ENCODE data around the gene OR52R1. TPM values are rescaled to one million over a fixed set of nuclear protein-coding genes. Genes with fewer than 3 reads are reported as not detected.

Gene OR52R1
- total RNA-seq, 1 donor from 2014 or later, result not detected

DNA sequence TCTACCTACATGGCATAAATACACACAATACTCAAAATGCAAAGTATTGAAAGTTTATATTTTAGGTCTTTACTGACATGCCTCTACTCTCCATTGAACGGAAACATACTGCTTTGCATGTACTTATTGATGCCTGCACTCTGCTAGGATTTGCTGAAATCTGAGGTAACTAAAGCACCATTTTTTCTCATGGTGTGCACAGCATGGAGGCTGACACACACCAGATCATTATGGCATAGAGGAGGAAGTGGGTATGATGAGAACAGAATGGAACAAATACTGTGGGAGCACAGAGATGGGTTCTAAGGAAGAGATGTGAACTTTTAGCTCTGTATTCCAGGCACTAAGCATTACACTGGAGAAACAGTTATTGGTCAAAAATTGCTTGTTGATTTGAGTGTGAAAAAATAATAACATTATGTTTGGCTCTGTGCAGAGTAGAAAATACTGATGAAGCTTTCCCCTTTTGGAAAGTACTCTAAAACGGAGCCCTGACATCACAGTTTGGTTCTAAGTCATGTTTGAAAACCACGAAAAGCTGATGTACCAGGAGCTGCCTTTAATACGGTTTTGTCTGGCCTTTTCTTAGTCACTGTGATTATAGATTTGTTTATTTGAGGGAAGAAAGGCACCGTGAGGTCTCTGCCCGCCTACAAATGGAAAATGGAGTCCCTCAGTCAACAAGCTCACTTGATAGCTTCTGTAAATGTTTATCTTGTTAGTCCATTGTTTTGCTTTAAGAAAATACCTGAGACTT is 5.6 kb downstream of the OR52R1 start:
- no peaks in the 10 kb centered on the region for H3K36me3 ChIP-seq (ENCODE audit: control insufficient read depth, insufficient read depth, low read length)
- no peak overlapping the region for H3K4me3 ChIP-seq (ENCODE audit: low read depth, low read length)
- DNase-seq (ENCODE audit: low read depth), result no peak
- H3K27me3 ChIP-seq (ENCODE audit: control insufficient read depth, insufficient read depth, low read length), result no peaks in the 10 kb centered on the region
- TF ChIP-seq, protein P1, sequence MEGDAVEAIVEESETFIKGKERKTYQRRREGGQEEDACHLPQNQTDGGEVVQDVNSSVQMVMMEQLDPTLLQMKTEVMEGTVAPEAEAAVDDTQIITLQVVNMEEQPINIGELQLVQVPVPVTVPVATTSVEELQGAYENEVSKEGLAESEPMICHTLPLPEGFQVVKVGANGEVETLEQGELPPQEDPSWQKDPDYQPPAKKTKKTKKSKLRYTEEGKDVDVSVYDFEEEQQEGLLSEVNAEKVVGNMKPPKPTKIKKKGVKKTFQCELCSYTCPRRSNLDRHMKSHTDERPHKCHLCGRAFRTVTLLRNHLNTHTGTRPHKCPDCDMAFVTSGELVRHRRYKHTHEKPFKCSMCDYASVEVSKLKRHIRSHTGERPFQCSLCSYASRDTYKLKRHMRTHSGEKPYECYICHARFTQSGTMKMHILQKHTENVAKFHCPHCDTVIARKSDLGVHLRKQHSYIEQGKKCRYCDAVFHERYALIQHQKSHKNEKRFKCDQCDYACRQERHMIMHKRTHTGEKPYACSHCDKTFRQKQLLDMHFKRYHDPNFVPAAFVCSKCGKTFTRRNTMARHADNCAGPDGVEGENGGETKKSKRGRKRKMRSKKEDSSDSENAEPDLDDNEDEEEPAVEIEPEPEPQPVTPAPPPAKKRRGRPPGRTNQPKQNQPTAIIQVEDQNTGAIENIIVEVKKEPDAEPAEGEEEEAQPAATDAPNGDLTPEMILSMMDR (IDR thresholded peaks at IDR 0.05; ENCODE audit: insufficient read depth, low read length, poor library complexity, severe bottlenecking), result no peak

DNA sequence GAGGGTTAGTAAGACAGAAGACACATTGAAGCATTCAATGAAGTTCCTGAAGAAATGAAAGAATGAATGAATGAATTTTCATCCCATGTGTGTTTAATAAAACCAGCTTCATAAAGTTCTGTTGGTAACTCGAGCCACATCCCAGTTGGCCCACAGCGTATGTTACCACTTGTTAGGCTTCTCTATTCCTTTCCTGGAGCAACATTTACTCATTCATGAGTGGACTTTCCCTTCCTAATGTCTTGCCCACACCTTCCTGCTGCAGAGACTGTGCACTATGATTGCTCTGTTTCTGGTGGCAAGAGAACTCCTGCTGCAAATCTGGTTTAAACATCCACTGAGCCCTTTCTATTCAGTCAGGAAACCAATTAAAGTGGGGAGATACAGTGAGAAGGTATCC is 7.0 kb downstream of the OR52R1 start:
- Histone ChIP-seq H3K4me3 (ENCODE audit: low read depth, low read length) (no peak overlapping the region), H3K27me3 (ENCODE audit: control insufficient read depth, insufficient read depth, low read length) (no peaks in the 10 kb centered on the region), H3K36me3 (ENCODE audit: control insufficient read depth, insufficient read depth, low read length) (no peaks in the 10 kb centered on the region)
- no peak for DNase-seq (ENCODE audit: low read depth)
- TF ChIP-seq, protein P1 (IDR thresholded peaks at IDR 0.05; ENCODE audit: insufficient read depth, low read length, poor library complexity, severe bottlenecking), result no peak

DNA sequence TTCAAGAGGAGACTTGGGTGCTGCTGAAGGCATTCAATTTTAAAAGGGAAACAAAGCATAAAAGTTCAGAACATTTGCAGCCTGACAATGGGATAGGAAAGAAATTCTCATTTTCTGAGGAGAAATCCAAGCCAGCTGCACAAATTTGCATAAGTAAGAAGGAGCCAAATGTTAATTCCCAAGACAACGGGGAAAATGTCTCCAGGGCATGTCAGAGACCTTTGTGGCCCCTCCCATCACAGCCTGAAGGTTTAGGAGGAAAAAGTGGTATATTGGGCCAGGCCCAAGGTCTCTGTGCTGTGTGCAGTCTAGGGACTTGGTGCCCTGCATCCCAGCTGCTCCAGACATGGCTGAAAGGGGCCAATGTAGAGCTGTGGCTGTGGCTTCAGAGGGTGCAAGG is 21.7 kb downstream of the OR52R1 start:
- H3K4me3 ChIP-seq (ENCODE audit: low read depth, low read length), result no peak overlapping the region
- TF ChIP-seq, protein P1 (IDR thresholded peaks at IDR 0.05; ENCODE audit: insufficient read depth, low read length, poor library complexity, severe bottlenecking), result no peak

DNA sequence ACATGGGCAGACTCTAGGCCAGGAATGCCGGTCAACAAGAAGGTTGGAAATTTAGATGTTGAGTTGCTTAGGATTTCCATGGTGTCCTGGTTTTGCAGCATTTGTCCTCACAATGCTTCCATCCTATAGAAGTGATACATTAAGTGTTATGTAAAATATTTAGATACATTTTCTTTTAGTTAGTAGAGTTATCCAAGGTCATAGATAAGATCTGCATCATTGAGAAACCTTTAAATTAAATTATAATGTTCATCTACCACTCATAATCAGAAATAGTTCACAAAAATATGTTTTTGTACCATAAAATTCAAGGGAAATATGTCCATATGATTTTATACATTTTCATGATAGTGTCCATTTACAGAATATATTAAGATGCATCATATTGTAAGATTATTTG is 34.3 kb downstream of the OR52R1 start, which contains the start of gene OR51F1:
TSS of gene OR51F1 (minus strand) at position 101 of the 400 bp plus-strand sequence. CDS start at position 101, 0 bp downstream.
- Histone ChIP-seq H3K4me3 (ENCODE audit: low read depth, low read length) (no peak within 1 kb of the TSS), H3K27me3 (ENCODE audit: control insufficient read depth, insufficient read depth, low read length) (no peaks in the 10 kb centered on the region), H3K36me3 (ENCODE audit: control insufficient read depth, insufficient read depth, low read length) (no peaks in the 10 kb centered on the region)
- no peak for DNase-seq (ENCODE audit: low read depth)
- TF ChIP-seq, protein P1 (IDR thresholded peaks at IDR 0.05; ENCODE audit: insufficient read depth, low read length, poor library complexity, severe bottlenecking), result no peak

More for the DNA sequence above, 21.7 kb downstream of the OR52R1 start:
- Histone ChIP-seq H3K27me3 (ENCODE audit: control insufficient read depth, insufficient read depth, low read length) (no peaks in the 10 kb centered on the region), H3K36me3 (ENCODE audit: control insufficient read depth, insufficient read depth, low read length) (no peaks in the 10 kb centered on the region)
- DNase-seq (ENCODE audit: low read depth), result no peak

DNA sequence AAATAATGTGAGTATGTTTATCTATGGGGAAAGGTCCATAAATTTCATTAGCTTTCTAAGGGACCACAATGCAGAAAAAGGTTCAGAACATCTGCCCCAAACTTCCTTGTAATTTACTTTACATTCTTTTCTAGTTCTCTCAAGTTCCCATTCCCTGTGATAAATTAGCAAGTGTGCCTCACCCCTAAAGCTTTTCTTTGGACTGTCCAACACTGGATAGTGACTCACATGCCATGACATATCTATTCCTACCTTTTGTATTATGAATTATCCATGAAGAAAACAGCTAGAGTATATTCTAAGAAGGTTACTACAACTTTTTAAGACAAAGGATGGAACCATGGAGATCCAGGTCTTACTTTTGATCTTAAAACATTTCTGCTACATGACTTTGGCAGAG is 36.1 kb downstream of the OR52R1 start:
- DNase-seq (ENCODE audit: low read depth), result no peak
- Histone ChIP-seq H3K36me3 (ENCODE audit: control insufficient read depth, insufficient read depth, low read length) (no peaks in the 10 kb centered on the region), H3K27me3 (ENCODE audit: control insufficient read depth, insufficient read depth, low read length) (no peaks in the 10 kb centered on the region), H3K4me3 (ENCODE audit: low read depth, low read length) (no peak overlapping the region)
- TF ChIP-seq, protein P1 (IDR thresholded peaks at IDR 0.05; ENCODE audit: insufficient read depth, low read length, poor library complexity, severe bottlenecking), result no peak

Measured in kidney epithelial cell (primary cell).